SK-N-SH (cell line): ENCODE measurements around the gene NACA2. TPM values are rescaled to one million over a fixed set of nuclear protein-coding genes. Genes with fewer than 3 reads are reported as not detected.

ENCODE experiments used
- CTCF ChIA-PET: fragments of 300-600, 350-600 bp; formaldehyde crosslinking; extraction: SDS; loops from one replicate; lab custom pipeline; 2021; lab: Yijun Ruan, JAX
- POLR2A ChIA-PET: fragments of 350-600 bp; sonication (Branson Sonifier 250); formaldehyde crosslinking; extraction: SDS; loops from one replicate; lab custom pipeline; 2020; ENCODE audit warnings: antibody characterized with exemption, inconsistent platforms; lab: Yijun Ruan, JAX
- DNase-seq: peaks from one replicate; pipeline ENCODE4 v3.0.0; 2012
- H2AFZ ChIP-seq: fragments of 200-600 bp; sonication (generic); 2 replicates; pipeline ENCODE4 v1.8.1; 2016; ENCODE audit warnings: antibody characterized with exemption, mild to moderate bottlenecking, low read depth
- H3F3A ChIP-seq: fragments of 200-600 bp; sonication (generic); replicated peaks from 2 replicates; pipeline ENCODE3; 2016; ENCODE audit warnings: antibody characterized with exemption, mild to moderate bottlenecking; ENCODE audit not compliant: insufficient read depth
- H3K27ac ChIP-seq, 2 experiments: fragments of 200-500 bp in 1 of 2; fragments of 200-600 bp in 1 of 2; sonication (Bioruptor generic) in 1 of 2; sonication (generic), shearing (Covaris generic) in 1 of 2; 2 replicates each; pipeline versions ENCODE4 v1.5.1 to v1.6.1; 2014 to 2016; ENCODE audit warnings: low read depth in 2 of 2, inconsistent platforms in 1 of 2, low read length in 1 of 2, mild to moderate bottlenecking in 1 of 2, mixed read lengths in 1 of 2
- H3K27me3 ChIP-seq: fragments of 200-600 bp; sonication (generic), shearing (Covaris generic); 2 replicates; pipeline ENCODE4 v1.6.1; 2016; ENCODE audit warnings: mixed run types; ENCODE audit not compliant: insufficient read depth
- H3K36me3 ChIP-seq, 2 experiments: fragments of 200-500 bp in 1 of 2; fragments of 200-600 bp in 1 of 2; sonication (Bioruptor generic) in 1 of 2; sonication (generic) in 1 of 2; replicated peaks in 1 of 2; 2 replicates each; pipeline versions ENCODE3 to v1.5.1; 2014 to 2016; ENCODE audit warnings: low read length in 1 of 2, mild to moderate bottlenecking in 1 of 2; ENCODE audit not compliant: insufficient read depth in 2 of 2, control insufficient read depth in 1 of 2
- H3K4me1 ChIP-seq, 2 experiments: fragments of 200-500 bp in 1 of 2; fragments of 200-600 bp in 1 of 2; sonication (Bioruptor generic) in 1 of 2; sonication (generic), shearing (Covaris generic) in 1 of 2; 2 replicates each; pipeline versions ENCODE4 v1.5.1 to v1.6.1; 2014 to 2016; ENCODE audit warnings: low read depth in 1 of 2, low read length in 1 of 2, mixed run types in 1 of 2; ENCODE audit not compliant: insufficient read depth in 2 of 2, control insufficient read depth in 1 of 2
- H3K4me2 ChIP-seq: fragments of 200-600 bp; sonication (generic), shearing (Covaris generic); 2 replicates; pipeline ENCODE4 v1.6.1; 2017; ENCODE audit warnings: mixed run types
- H3K4me3 ChIP-seq, 2 experiments: fragments of 200-500 bp in 1 of 2; fragments of 200-600 bp in 1 of 2; sonication (Bioruptor generic) in 1 of 2; sonication (generic), shearing (Covaris generic) in 1 of 2; 2 replicates each; pipeline versions ENCODE4 v1.5.1 to v1.8.1; 2014 to 2016; ENCODE audit warnings: low read depth in 2 of 2, inconsistent platforms in 1 of 2, low read length in 1 of 2, mild to moderate bottlenecking in 1 of 2, mixed read lengths in 1 of 2, moderate library complexity in 1 of 2
- H3K79me2 ChIP-seq: fragments of 200-600 bp; sonication (generic); 2 replicates; pipeline ENCODE4 v1.8.1; 2017; ENCODE audit warnings: mild to moderate bottlenecking; ENCODE audit not compliant: insufficient read depth
- H3K9ac ChIP-seq: fragments of 200-600 bp; sonication (generic); 2 replicates; pipeline ENCODE4 v1.6.1; 2017; ENCODE audit warnings: mixed run types
- H3K9me2 ChIP-seq: fragments of 200-600 bp; sonication (generic); 2 replicates; pipeline ENCODE4 v1.6.1; 2017; ENCODE audit warnings: mixed run types
- H3K9me3 ChIP-seq: fragments of 200-600 bp; sonication (generic); 2 replicates; pipeline ENCODE4 v1.6.1; 2017; ENCODE audit warnings: mixed run types, mild to moderate bottlenecking, moderate library complexity
- H4K20me1 ChIP-seq: fragments of 200-600 bp; sonication (generic); 2 replicates; pipeline ENCODE4 v1.6.1; 2017; ENCODE audit warnings: mild to moderate bottlenecking, mixed run types; ENCODE audit not compliant: insufficient read depth
- CHD2 ChIP-seq: fragments of 150-350 bp; IDR thresholded peaks from 2 replicates; pipeline ENCODE4 v1.6.1; 2018; ENCODE audit warnings: low read length; ENCODE audit not compliant: partially characterized antibody
- CTCF ChIP-seq: fragments of 200-600 bp; sonication (generic); IDR thresholded peaks from 2 replicates; pipeline ENCODE4 v1.6.1; 2017; ENCODE audit warnings: antibody characterized with exemption, mild to moderate bottlenecking, moderate library complexity
- ELF1 ChIP-seq: IDR thresholded peaks from 2 replicates; pipeline ENCODE4 v1.4.0; 2012
- EP300 ChIP-seq, 2 experiments: IDR thresholded peaks; 2 replicates each; pipeline versions ENCODE4 v1.4.0 to v1.6.1; 2012; ENCODE audit warnings: borderline replicate concordance in 1 of 2, low read depth in 1 of 2, low read length in 1 of 2
- EZH2phosphoT487 ChIP-seq: fragments of 200-600 bp; sonication (generic); IDR thresholded peaks from 2 replicates; pipeline ENCODE4 v1.6.1; 2017; ENCODE audit warnings: low read depth, mixed run types, mild to moderate bottlenecking, antibody characterized with exemption, moderate library complexity, borderline replicate concordance
- FOXJ3 ChIP-seq: sonication (generic); formaldehyde crosslinking; IDR thresholded peaks from 2 replicates; pipeline ENCODE4 v1.5.1; 2020; ENCODE audit warnings: mild to moderate bottlenecking, missing genetic modification reagents
- GATA2 ChIP-seq: sonication (generic); formaldehyde crosslinking; IDR thresholded peaks from 2 replicates; pipeline ENCODE4 v1.5.0; 2020; ENCODE audit warnings: mild to moderate bottlenecking, missing genetic modification reagents
- MAX ChIP-seq: IDR thresholded peaks from 2 replicates; pipeline ENCODE4 v1.4.0; 2012; ENCODE audit warnings: low read depth
- MXI1 ChIP-seq: IDR thresholded peaks from 2 replicates; pipeline ENCODE4 v1.6.1; 2012; ENCODE audit warnings: mild to moderate bottlenecking, low read depth, low read length, improper control_type of control experiment
- NFIC ChIP-seq: IDR thresholded peaks from 2 replicates; pipeline ENCODE4 v1.4.0; 2012; ENCODE audit warnings: borderline replicate concordance
- PBX3 ChIP-seq: IDR thresholded peaks from 2 replicates; pipeline ENCODE4; 2012
- RCOR1 ChIP-seq: fragments of 150-350 bp; IDR thresholded peaks from 2 replicates; pipeline ENCODE4 v1.6.1; 2017; ENCODE audit warnings: antibody characterized with exemption, low read length
- RFX5 ChIP-seq: IDR thresholded peaks from 2 replicates; pipeline ENCODE4 v1.6.1; 2012; ENCODE audit warnings: mild to moderate bottlenecking, improper control_type of control experiment, low read length
- SIN3A ChIP-seq: IDR thresholded peaks from 2 replicates; pipeline ENCODE4 v1.6.1; 2012; ENCODE audit warnings: low read depth, mild to moderate bottlenecking, low read length, moderate library complexity, borderline replicate concordance
- TAF1 ChIP-seq: IDR thresholded peaks from 2 replicates; pipeline ENCODE4 v1.6.1; 2012; ENCODE audit warnings: low read depth, mild to moderate bottlenecking, low read length, moderate library complexity, borderline replicate concordance
- TCF12 ChIP-seq: IDR thresholded peaks from 2 replicates; pipeline ENCODE4 v1.4.0; 2012
- TEAD4 ChIP-seq: IDR thresholded peaks from 2 replicates; pipeline ENCODE4 v1.4.0; 2012; ENCODE audit warnings: mild to moderate bottlenecking, borderline replicate concordance; ENCODE audit not compliant: insufficient read depth
- USF1 ChIP-seq: IDR thresholded peaks from 2 replicates; pipeline ENCODE4 v1.4.0; 2012; ENCODE audit warnings: low read depth, borderline replicate concordance
- USF2 ChIP-seq: fragments of 150-350 bp; IDR thresholded peaks from 2 replicates; pipeline ENCODE4 v1.6.1; 2017; ENCODE audit warnings: antibody characterized with exemption, low read length, low read depth, borderline replicate concordance
- YY1 ChIP-seq: IDR thresholded peaks from 2 replicates; pipeline ENCODE4 v1.4.0; 2012; ENCODE audit warnings: low read depth, mild to moderate bottlenecking
- WGBS: methylation state at CpG from one replicate; pipeline ENCODE4 v1.1.6; 2017; ENCODE audit warnings: low lambda C conversion rate; 5-methylcytosine and 5-hydroxymethylcytosine counted together
- polyA plus RNA-seq, 3 experiments: library from polyadenylated mRNA; depleted of rRNA; stranded (reverse); fragments of >200 nt; gene quantifications; 2 replicates each; pipeline ENCODE4 v1.2.3, GENCODE V29; 2012

Gene NACA2
- polyA plus RNA-seq, 1 of the 3 experiments (the other 2 are of a cell fraction) = not detected

GRCh38 chr17:61583242-61583641 is 7.8 kb downstream of the NACA2 start (continued):
- TF ChIP-seq RFX5 = no peak
- peak in 1 of 2 experiments; percentile 85; a peak in 3 of 4 replicates for TF ChIP-seq EP300 (IDR thresholded peaks at IDR 0.05; ENCODE audit: borderline replicate concordance in 1 of 2, low read depth in 1 of 2, low read length in 1 of 2)

- Histone ChIP-seq H3K27ac (no peak overlapping the region; a peak in 1 of 4 replicates), H3K9me2 (no peaks in the 10 kb centered on the region), H3K4me2 (no peak overlapping the region), H4K20me1 (no peaks in the 10 kb centered on the region), H2AFZ (no peak overlapping the region), H3F3A (no peaks in the 10 kb centered on the region), H3K36me3 (no peaks in the 10 kb centered on the region), H3K9ac (no peak overlapping the region), H3K4me3 (no peak overlapping the region), H3K9me3 (no peaks in the 10 kb centered on the region), H3K79me2 (no peaks in the 10 kb centered on the region), H3K4me1 (peaks cover 13 to 26% of the 10 kb centered on the region in 2 experiments; a peak in 3 of 4 replicates), H3K27me3 (no peaks in the 10 kb centered on the region)
- ChIA-PET CTCF (interaction anchor here (0.6 to 10.9 kb wide), 26 partner anchors 9 to 673 kb away, joined by 3 to 177 read pairs (median 4); partner anchors contain the start of gene TBX2), POLR2A (no interaction called here)
- TF ChIP-seq EZH2phosphoT487 (no peak), RCOR1 (no peak)
- no peak for DNase-seq
These were observed 8.4 kb downstream of the NACA2 start for GRCh38 chr17:61582593-61582992.

GRCh38 chr17:61581611-61582349 is 9.2 kb downstream of the NACA2 start:
- DNase-seq = no peak
- Histone ChIP-seq H4K20me1 (no peaks in the 10 kb centered on the region), H3F3A (no peaks in the 10 kb centered on the region), H3K4me3 (no peak overlapping the region), H3K4me2 (no peak overlapping the region), H3K4me1 (peaks cover 13 to 26% of the 10 kb centered on the region in 2 experiments; a peak in 3 of 4 replicates), H3K9me3 (no peaks in the 10 kb centered on the region), H3K9ac (no peak overlapping the region), H3K36me3 (no peaks in the 10 kb centered on the region), H3K27ac (peak overlapping the region in 1 of 2 experiments; percentile 37; a peak in 1 of 4 replicates), H3K79me2 (no peaks in the 10 kb centered on the region), H3K9me2 (no peaks in the 10 kb centered on the region), H3K27me3 (no peaks in the 10 kb centered on the region), H2AFZ (peak overlapping the region; percentile 32; the same call in 1 of the 2 replicates)
- ChIA-PET CTCF (interaction anchor here (0.6 to 10.9 kb wide), 6 partner anchors 8 to 657 kb away, joined by 3 to 177 read pairs (median 8); no protein-coding TSS in a partner anchor), POLR2A (no interaction called here)
- WGBS = 71% methylated on average over 3 of the region's 3 CpGs
- TF ChIP-seq YY1 (no peak), PBX3 (no peak), TAF1 (no peak), TCF12 (no peak), TEAD4 (no peak), USF1 (no peak), RFX5 (no peak), MAX (no peak), MXI1 (no peak), CHD2 (no peak), GATA2 (no peak), NFIC (no peak), FOXJ3 (CRISPR knock-in tag) (no peak), SIN3A (no peak), USF2 (no peak), RCOR1 (no peak), ELF1 (no peak), CTCF (no peak)
